SH-SY5Y (cell line): ENCODE data around the gene DACT1.

Experiments
- GATA2 ChIP-seq: IDR thresholded peaks from 2 replicates; pipeline ENCODE4 v1.6.1; 2011; ENCODE audit warnings: mild to moderate bottlenecking, low read depth, low read length
- GATA3 ChIP-seq: IDR thresholded peaks from 2 replicates; pipeline ENCODE4 v1.6.1; 2011; ENCODE audit warnings: low read depth, mild to moderate bottlenecking, low read length, moderate library complexity

- no peak for TF ChIP-seq GATA3
- no peak for TF ChIP-seq GATA2
These were observed 1.6 kb upstream of the DACT1 start for GRCh38 chr14:58636129-58636528.
